Heart left ventricle (tissue), 16 donors: ENCODE data around the gene PRSS36. TPM values are rescaled to one million over a fixed set of nuclear protein-coding genes. Genes with fewer than 3 reads are reported as not detected.
A peak's percentile ranks its signal among the peaks of the same experiment; 100 is the strongest.
"Not testable (repeated sequence)": the region's sequence is repeated elsewhere in the genome, so short reads cannot be mapped to it uniquely, and the experiment has no call there.

Source experiments
- ATAC-seq, 4 donors: fragments of 200-7000 bp; cut with Tn5 transposase; one replicate each; pipeline ENCODE4 v1.9.1; 2020 to 2022; ENCODE audit warnings: moderate library complexity in 4 of 4, mild to moderate bottlenecking in 3 of 4, moderate number of reproducible peaks in 1 of 4
- DNase-seq, 5 donors: peaks; one replicate each; pipeline ENCODE4 v3.0.0-alpha.2; 2020
- H3K27ac ChIP-seq, 12 donors: fragments of 200-600 bp; sonication (generic) in 4 of 12; one replicate each; pipeline versions ENCODE4 v1.5.0 to v1.8.0; 2016 to 2022; ENCODE audit warnings: mild to moderate bottlenecking in 2 of 12
- H3K27me3 ChIP-seq, 9 donors: fragments of 200-600 bp; sonication (generic) in 2 of 9; one replicate each; pipeline versions ENCODE4 v1.5.1 to v1.8.0; 2016 to 2022; ENCODE audit warnings: mild to moderate bottlenecking in 3 of 9
- H3K36me3 ChIP-seq, 9 donors: fragments of 200-600 bp; sonication (generic) in 2 of 9; one replicate each; pipeline versions ENCODE4 v1.5.0 to v1.8.0; 2018 to 2022; ENCODE audit warnings: mild to moderate bottlenecking in 2 of 9
- H3K4me1 ChIP-seq, 12 donors: fragments of 200-600 bp; sonication (generic) in 4 of 12; one replicate each; pipeline versions ENCODE4 v1.5.0 to v1.8.0; 2016 to 2022; ENCODE audit warnings: mild to moderate bottlenecking in 3 of 12
- H3K4me3 ChIP-seq, 12 donors: fragments of 200-600 bp; sonication (generic) in 4 of 12; one replicate each; pipeline versions ENCODE4 v1.5.0 to v1.8.0; 2017 to 2022; ENCODE audit warnings: mild to moderate bottlenecking in 9 of 12, moderate library complexity in 4 of 12
- H3K9me3 ChIP-seq, 12 donors: fragments of 200-600 bp; sonication (generic) in 4 of 12; one replicate each; pipeline versions ENCODE4 v1.5.0 to v1.8.0; 2016 to 2022; ENCODE audit warnings: mild to moderate bottlenecking in 1 of 12
- POLR2A ChIP-seq, 2 donors: fragments of 450-650 bp; IDR thresholded peaks; one replicate each; pipeline ENCODE4 v1.6.1; 2017; ENCODE audit warnings: antibody characterized with exemption in 2 of 2, mild to moderate bottlenecking in 2 of 2, moderate library complexity in 2 of 2
- WGBS, 4 donors: extraction: QIAGEN DNeasy Blood & Tissue Kit in 2 of 4; methylation state at CpG; one replicate each; pipeline versions ENCODE4 v1.1.5 to v1.1.7; 2013 to 2018; 5-methylcytosine and 5-hydroxymethylcytosine counted together
- intact Hi-C, 10 donors: fragments of 100-400 bp; cut with DNase I; formaldehyde crosslinking; loops; one replicate each; pipeline versions ENCODE4 v1.11.1 to v1.14.2; 2022
- polyA plus RNA-seq, 2 donors: library from polyadenylated mRNA; stranded (reverse); fragments of 200-250 nt; gene quantifications; one replicate each; pipeline ENCODE4 v1.2.3, GENCODE V29; 2013
- total RNA-seq, 9 donors: library from RNA; depleted of rRNA in 2 of 9; stranded (reverse); fragments of >200 nt in 2 of 9; fragmentation: NEBNext Ultra II Directional in 3 of 9; extraction: Animal tissue kit (Norgen Biotek cat#: 25700) in 3 of 9; gene quantifications; one replicate each; pipeline versions ENCODE4 v1.1.0 to v1.2.4, GENCODE V29; 2016 to 2023
- TF ChIP-seq, protein P1 (sequence below), 12 donors: fragments of 200-600 bp; sonication (generic) in 4 of 12; IDR thresholded peaks; one replicate each; pipeline versions ENCODE4 v1.5.0 to v1.8.0; 2018 to 2022; ENCODE audit warnings: antibody characterized with exemption in 12 of 12, mild to moderate bottlenecking in 5 of 12
- donor health status: ischemic (EF 13 %, LVEDD 7.1; RV severe dilation, severe dysfunction).
- donor health status: healthy with polysubstance abuse.
- donor health status: DM: no; HTN: yes; CAD: no.
- donor health status: DM: no; HTN: no; CAD: no.
- donor health status: ischemic (EF 25% LVEDD 6.9; RV normal size, moderate dysfunction).
- donor health status: ischemic (EF 25% LVEDD 5.7; RV mildly dilated, moderate dysfunction).
- donor health status: healthy.
- donor health status: DM: yes; HTN: yes; CAD: no.
- donor health status: ischemic (EF 35%, LVEDD 5.7; RV mildly dilated, moderate dysfunction).
- donor health status: nonischemic (EF 11% LVEDD 7.7; RV severe dilation, severe dysfunction).
- donor health status: DM: yes; HTN: yes; CAD: no.
- donor health status: PGD.
- donor health status: ischemic (EF 29% LVEDD 5.4; RV normal size, mild dysfunction).
- donor health status: nonischemic (EF 23%, LVEDD 6.1; RV moderate dilation, normal function).

The PRSS36 gene
- total and polyA plus RNA-seq, 11 donors = 0.35 to 5.1 (median 1.2) TPM

DNA sequence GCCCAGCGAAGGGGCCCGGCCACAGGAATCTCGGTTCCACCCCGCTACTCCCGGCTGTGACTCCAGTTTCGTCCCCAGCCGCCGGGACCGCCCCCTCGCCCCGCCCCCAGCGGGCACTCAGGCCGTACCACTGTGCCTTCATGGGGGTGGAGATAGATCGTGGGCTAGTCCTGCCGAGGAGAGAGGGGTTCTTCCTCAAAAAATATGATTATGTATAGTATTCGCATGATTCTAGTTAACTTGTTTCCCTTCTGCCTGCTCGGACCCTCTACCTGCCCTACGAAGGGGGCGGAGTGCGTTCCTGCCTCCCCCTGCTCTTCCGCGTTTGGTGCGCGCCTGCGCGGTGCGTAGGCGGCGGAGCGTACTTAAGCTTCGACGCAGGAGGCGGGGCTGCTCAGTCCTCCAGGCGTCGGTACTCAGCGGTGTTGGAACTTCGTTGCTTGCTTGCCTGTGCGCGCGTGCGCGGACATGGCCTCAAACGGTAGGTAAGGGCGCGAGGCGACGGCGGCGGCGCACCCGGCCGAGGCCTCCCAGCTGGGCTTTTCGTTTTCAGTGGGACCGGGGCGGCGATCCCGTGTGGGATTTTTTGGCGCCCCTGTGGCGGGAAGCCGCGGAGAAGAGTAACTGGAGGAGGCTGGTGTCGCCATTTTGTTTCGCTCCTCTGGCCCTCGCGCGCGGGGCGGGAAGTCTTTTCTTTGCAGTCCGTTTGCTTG lies 30.0 kb upstream of the PRSS36 start, which contains the start of gene FUS:
TSS of gene FUS (plus strand) at position 393 of the 713 bp plus-strand sequence. CDS start at position 469, 76 bp downstream.
- H3K4me1 ChIP-seq = peaks cover 0 to 47% (median 37%) of the 10 kb centered on the region in 12 donors
- H3K27me3 ChIP-seq = peaks cover 0 to 5% (median 0%) of the 10 kb centered on the region in 9 donors
- ATAC-seq = peak; percentile 84 to 90 (median 88)
- peak within 1 kb of the TSS; percentile 60 to 99 (median 86) for H3K4me3 ChIP-seq
- peak within 1 kb of the TSS; percentile 87 to 99 (median 94) for H3K27ac ChIP-seq
- TF ChIP-seq, protein P1, sequence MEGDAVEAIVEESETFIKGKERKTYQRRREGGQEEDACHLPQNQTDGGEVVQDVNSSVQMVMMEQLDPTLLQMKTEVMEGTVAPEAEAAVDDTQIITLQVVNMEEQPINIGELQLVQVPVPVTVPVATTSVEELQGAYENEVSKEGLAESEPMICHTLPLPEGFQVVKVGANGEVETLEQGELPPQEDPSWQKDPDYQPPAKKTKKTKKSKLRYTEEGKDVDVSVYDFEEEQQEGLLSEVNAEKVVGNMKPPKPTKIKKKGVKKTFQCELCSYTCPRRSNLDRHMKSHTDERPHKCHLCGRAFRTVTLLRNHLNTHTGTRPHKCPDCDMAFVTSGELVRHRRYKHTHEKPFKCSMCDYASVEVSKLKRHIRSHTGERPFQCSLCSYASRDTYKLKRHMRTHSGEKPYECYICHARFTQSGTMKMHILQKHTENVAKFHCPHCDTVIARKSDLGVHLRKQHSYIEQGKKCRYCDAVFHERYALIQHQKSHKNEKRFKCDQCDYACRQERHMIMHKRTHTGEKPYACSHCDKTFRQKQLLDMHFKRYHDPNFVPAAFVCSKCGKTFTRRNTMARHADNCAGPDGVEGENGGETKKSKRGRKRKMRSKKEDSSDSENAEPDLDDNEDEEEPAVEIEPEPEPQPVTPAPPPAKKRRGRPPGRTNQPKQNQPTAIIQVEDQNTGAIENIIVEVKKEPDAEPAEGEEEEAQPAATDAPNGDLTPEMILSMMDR (IDR thresholded peaks at IDR 0.05) = peak in 1 of 12 donors; percentile 8
- TF ChIP-seq POLR2A (IDR thresholded peaks at IDR 0.05) = peak; percentile 67 to 96
- H3K9me3 ChIP-seq = no peaks in the 10 kb centered on the region
- WGBS, 4 donors = 0% methylated on average over 39 to 69 of the region's 69 CpGs
- intact Hi-C loops = loop anchor here in 9 of 10 donors (2.0 to 10.0 kb wide), 6 partner anchors 37 to 277 kb away; partner anchors contain the start of genes ZNF843 (in 5 of the 9), ARMC5 (in 3 of the 9), ZNF646 (in 1 of the 9) and ZNF668 (in 1 of the 9)
- H3K36me3 ChIP-seq = peaks cover 0 to 34% (median 26%) of the 10 kb centered on the region in 9 donors
- DNase-seq = peak; percentile 91 to 96 (median 93)

DNA sequence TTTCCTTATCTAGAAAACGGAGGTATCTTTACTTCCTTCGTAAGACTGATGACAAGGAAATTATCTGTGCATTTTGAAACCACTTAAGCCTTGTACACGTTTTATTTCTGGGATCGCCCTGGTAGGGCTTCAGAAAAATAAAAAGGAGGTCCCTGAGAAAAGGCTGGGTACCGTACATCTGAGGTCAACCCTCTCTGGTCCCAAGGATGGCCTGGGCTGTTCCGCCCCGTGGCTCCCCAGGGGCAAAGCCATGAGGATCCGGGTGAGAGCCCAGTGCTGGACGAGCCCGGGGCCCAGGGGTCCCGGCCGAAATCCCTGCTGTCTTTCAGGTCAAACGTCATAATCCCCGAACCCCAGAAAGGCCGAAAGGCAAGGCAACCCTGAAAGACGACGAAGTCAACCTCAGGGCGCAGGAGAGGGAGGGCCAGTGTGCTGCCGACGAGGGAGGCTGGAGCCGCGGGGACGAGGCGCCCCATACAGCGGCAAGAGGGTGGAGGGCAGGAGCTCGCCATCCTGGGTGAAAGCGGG lies 29.4 kb upstream of the PRSS36 start:
- peak in 1 of 2 donors; percentile 10 for TF ChIP-seq POLR2A (IDR thresholded peaks at IDR 0.05)
- TF ChIP-seq, protein P1 (IDR thresholded peaks at IDR 0.05) = no peak
- ATAC-seq = peak in 1 of 4 donors; percentile 28
- Histone ChIP-seq H3K36me3 (peaks cover 0 to 27% (median 20%) of the 10 kb centered on the region in 9 donors), H3K4me3 (peak overlapping the region; percentile 60 to 99 (median 86)), H3K27me3 (peaks cover 0 to 5% (median 0%) of the 10 kb centered on the region in 9 donors), H3K9me3 (no peaks in the 10 kb centered on the region), H3K4me1 (peaks cover 0 to 47% (median 36%) of the 10 kb centered on the region in 12 donors), H3K27ac (peak overlapping the region; percentile 87 to 99 (median 94))
- DNase-seq = no peak
- 1 to 2% (median 2%) methylated on average over 27 of the region's 27 CpGs for WGBS, 4 donors
- intact Hi-C loops = loop anchor here in 4 of 10 donors (2.0 to 10.0 kb wide), 2 partner anchors 36 to 276 kb away; partner anchors contain the start of gene ARMC5 (in 1 of the 4)

DNA sequence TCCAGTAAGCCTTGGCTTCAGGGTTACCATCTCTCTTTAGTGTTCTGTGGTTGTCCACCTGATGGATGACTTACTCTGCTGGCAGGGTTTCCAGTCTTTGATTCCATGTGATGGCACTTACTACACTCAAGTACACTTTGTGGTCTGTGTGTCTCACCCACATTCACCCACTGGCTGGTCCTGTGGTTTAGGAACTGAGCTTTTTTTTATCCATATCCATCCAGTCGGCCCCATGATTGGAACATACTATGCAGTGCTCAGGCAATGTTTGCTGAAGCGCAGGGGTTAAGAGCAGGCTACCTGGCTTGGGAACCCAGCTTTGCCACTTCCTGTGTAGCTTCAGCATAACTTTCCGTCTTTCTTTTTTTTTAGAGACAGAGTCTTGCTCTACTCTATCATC lies 27.3 kb upstream of the PRSS36 start:
- TF ChIP-seq, protein P1 (IDR thresholded peaks at IDR 0.05) = no peak
- no peak for TF ChIP-seq POLR2A (IDR thresholded peaks at IDR 0.05)
- Histone ChIP-seq H3K27ac (no peak overlapping the region), H3K4me3 (no peak overlapping the region), H3K9me3 (no peaks in the 10 kb centered on the region), H3K36me3 (peaks cover 0 to 6% (median 0%) of the 10 kb centered on the region in 9 donors), H3K4me1 (peaks cover 0 to 27% (median 17%) of the 10 kb centered on the region in 12 donors), H3K27me3 (peaks cover 0 to 5% (median 0%) of the 10 kb centered on the region in 9 donors)
- WGBS, 4 donors = 65 to 80% (median 75%) methylated on average over 3 of the region's 3 CpGs
- no peak for DNase-seq
- ATAC-seq = no peak
- intact Hi-C loops = loop anchor here in 1 of 10 donors (10.0 kb wide), 1 partner anchor 278 kb away; the partner anchor contains the start of gene ARMC5

DNA sequence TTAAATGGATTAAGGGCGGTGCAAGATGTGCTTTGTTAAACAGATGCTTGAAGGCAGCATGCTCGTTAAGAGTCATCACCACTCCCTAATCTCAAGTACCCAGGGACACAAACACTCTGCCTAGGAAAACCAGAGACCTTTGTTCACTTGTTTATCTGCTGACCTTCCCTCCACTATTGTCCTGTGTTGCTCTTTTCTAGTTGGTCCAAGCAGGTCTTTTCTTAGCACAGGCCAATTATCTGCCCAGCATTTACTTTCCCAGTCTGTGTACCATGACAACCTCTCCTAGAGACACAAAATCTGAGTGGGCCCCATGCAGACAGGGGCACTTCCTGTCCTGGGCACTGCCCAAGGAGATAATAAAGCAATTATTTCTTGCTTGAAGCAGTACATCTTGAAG lies 20.2 kb upstream of the PRSS36 start:
- 30% methylated on average over 2 of the region's 2 CpGs; no CpG with 5 or more reads in 3 of the 4 donors for WGBS, 4 donors
- H3K27me3 ChIP-seq, H3K9me3 ChIP-seq, DNase-seq, H3K4me3 ChIP-seq, H3K36me3 ChIP-seq, H3K4me1 ChIP-seq: not testable (repeated sequence)
- peak; percentile 94 to 98 (median 98) for ATAC-seq
- H3K27ac ChIP-seq = peak overlapping the region in 9 of 12 donors; percentile 15 to 91 (median 69)
- intact Hi-C loops = loop anchor here in 1 of 10 donors (10.0 kb wide), 1 partner anchor 285 kb away; the partner anchor contains the start of gene ARMC5
